Middle frontal gyrus (tissue), 1 donor: ENCODE results near the gene COG5.
"Not testable (repeated sequence)": the region's sequence is repeated elsewhere in the genome, so short reads cannot be mapped to it uniquely, and the experiment has no call there.

Experiments used
- DNase-seq: peaks from one replicate; pipeline ENCODE4 v3.0.0-alpha.2; 2015; ENCODE audit warnings: low spot score; ENCODE audit errors: extremely low spot score

The COG5 gene

GRCh38 chr7:107276220-107276827, 287.4 kb downstream of the COG5 start:
- DNase-seq = no peak

DNA sequence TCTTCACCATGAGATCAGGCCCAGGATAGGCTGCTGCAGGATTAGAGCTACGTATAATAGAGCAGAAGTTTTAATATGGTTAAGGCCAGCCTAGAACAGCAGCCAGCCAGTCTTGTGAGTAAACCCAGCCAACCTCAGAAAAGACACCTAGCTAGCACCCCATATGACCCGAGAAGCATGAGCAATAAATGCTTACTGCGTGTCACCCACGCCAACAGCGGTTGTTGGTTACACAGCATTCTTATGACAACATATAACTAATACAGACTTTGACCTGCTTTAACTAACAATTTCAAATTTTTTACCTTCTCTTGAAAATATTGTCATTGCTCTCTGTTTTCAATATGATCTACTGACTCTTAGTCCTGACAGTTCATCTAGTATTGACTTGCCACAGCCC, 289.2 kb downstream of the COG5 start:
- no peak for DNase-seq

- DNase-seq = no peak
These were observed 293.9 kb downstream of the COG5 start for GRCh38 chr7:107269790-107270189.

GRCh38 chr7:107268594-107268993, 295.1 kb downstream of the COG5 start:
- no peak for DNase-seq

DNA sequence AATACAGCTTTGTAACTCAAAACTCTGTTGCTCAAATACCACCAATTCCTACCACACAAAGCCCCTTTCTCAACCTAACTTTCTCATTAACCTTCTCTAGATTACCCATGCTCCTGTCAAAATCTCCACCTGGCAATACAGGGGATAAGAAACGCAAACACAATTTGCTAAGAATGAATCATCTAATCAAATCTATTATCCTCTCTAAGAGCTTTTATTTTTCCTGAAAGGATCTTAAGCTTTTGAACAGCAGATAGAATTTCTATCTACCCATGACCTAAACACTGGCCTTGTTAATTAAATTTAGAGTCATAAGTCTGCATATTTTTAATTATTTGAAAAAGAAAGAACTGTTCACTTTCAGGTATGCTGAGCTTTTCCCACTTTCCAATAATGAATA, 296.6 kb downstream of the COG5 start:
- no peak for DNase-seq

- DNase-seq = no peak
These were observed 299.0 kb downstream of the COG5 start for GRCh38 chr7:107264723-107265122.

DNA sequence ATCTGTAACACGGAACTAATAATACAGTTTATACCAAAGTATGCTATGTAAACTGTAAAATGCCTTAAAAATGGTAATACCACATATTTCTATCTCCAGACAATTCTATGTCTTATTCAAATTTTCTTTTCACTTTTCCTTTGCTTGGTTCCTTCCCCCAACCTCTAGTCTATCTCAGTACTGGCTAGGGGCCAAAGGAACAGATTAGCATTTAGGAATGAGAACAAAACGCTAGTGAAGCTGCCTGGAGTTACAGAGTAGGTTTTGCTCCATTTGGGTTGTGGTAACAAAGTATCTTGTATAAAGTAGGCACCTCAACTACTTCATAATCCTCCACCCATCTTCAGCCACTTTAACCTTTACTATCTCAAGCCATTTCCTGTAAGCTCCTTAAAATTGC, 300.9 kb downstream of the COG5 start:
- DNase-seq = peak; percentile 36

- DNase-seq = no peak
These were observed 305.0 kb downstream of the COG5 start for GRCh38 chr7:107258737-107259136.

DNA sequence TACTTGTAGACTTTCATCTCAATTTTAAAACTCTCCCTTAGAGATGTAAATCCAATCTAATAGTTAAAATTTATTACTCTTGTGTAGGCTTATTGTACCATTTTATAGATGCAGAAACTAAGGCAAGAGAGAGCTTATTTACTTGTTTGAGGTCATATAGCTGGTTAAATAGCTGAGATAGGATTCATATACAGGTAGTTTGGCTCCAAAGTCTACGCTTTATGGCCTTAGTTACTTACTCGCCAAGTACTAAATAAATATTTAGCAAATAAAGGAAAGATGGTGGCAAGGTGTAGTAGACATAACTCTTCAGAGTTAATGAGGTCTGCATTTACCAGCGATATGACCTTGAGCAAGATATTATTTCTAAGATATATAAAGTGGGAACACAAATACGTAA, 308.1 kb downstream of the COG5 start:
- no peak for DNase-seq

DNA sequence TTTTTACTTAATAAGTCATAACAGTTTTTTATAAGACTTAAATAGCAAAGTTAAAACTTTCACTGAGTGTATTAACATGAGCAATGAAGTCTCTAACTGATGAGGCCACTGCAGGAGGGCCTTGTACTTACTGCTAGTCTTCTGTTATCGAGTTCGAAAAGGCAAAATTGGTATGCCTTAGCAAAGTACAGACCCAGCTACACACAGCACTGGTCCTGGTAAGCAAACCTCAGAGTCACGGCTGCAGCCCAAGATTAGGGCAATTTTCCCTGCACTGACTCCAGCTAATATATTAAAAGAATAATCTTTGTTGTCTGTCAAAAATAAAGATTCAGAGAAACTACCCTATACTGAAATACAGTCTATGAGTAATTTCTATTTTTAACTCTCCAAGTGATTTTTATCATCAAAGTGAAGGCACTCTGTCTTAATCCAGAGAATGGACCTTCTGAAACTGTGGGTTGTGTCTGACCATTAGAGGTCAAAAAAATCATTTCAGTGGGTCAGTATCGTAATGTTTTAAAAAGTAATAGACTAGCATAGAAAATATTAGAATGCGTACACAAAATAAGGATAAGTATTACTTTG, 309.2 kb downstream of the COG5 start:
- no peak for DNase-seq

DNA sequence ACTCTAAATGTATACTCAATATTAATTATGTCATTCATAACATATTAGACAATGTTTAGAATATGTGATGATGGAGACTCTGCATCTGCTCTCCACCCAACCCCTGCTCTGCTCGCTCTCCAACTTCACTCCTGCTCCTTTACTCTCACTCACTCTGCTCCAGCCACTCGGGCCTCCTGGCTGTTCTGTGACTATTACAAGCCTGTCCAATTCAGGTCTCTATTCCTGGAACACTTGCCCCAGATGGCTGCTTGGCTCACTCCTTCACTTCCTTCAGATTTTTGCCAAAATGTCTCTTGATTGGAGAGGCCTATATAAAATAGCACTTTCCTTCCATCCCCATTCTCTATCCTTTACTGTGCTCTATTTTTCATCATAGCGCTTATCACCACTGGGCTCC, 310.1 kb downstream of the COG5 start:
- peak; percentile 27 for DNase-seq

GRCh38 chr7:107251963-107252362, 311.8 kb downstream of the COG5 start:
- DNase-seq = no peak

GRCh38 chr7:107248551-107249316, 315.0 kb downstream of the COG5 start:
- no peak for DNase-seq

GRCh38 chr7:107246836-107247235, 316.9 kb downstream of the COG5 start:
- not testable (repeated sequence) for DNase-seq

DNA sequence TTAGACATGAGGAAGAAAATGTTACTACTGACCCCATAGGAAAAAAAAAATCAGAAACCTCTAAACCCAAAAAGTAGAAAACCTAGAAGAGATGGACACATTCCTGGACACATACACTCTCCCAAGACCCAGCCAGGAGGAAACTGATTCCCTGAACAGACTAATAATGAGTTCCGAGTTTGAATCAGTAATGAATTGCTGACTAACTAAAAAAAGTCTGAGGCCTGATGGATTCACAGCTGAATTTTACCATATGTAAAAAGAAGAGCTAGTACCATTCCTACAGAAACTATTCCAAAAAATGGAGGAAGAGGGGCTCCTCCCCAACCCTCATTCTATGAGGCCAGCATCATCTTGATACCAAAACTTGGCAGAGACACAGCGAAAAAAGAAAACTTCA, 319.1 kb downstream of the COG5 start:
- no peak for DNase-seq

DNA sequence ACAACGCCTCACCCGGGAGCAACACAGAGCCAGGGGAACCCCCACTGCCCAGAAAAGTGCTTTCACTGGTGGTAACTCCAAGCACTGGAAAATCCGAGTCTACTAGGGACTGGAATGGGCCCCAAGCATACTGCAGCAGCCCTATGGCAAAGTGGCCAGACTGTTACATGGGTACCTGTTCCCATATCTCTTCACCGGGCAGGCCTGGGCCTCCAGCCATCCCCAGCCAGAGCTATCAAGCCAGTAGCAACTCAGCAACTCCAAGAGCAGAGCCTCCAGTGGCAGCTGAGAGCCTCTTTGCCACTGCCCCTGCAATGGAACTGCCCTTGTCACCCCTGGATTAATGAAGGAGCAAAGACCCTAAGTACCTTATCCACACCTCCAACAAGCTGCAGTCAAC, 321.5 kb downstream of the COG5 start:
- DNase-seq = no peak

- no peak for DNase-seq
These were observed 326.3 kb downstream of the COG5 start for GRCh38 chr7:107237451-107237850.

- peak; percentile 49 for DNase-seq
These were observed 326.9 kb downstream of the COG5 start for GRCh38 chr7:107236862-107237261.

DNA sequence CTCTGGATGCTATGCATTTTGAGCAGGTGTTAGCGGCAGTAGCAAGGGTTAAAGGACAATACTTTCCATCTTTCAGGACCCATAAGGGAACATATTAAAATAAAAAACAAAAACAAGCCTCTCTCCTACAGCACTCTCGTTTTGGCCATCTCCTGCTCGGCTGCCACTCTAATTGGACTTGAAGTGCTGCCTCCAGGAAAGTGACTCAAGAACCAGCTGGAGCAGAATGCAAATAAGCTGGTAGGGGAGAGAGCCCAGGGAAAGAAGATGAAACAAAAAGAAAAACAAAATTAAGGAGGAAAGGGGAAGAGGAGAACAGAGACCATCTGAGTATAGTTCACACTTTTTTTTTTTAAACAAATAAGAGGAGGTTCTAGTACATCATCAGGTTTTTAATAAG, 329.3 kb downstream of the COG5 start:
- no peak for DNase-seq

DNA sequence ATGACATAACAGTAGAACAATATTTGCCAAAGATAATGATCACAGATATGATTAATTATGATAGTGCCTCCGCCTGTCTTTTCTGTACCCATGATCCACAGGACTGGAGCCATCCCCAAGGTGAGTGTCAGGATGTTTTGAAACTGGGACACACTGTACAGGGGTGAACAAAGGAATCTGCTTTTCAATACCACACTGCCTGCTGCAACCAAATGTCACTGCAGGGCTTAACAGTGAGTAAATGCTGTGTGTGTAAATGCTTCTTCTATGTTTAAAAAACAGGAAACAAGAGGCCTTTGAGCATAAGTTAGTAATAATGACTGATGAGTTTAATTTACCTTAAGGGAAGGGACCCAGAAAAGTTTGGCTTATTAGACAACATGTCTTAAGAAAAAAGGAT, 329.7 kb downstream of the COG5 start:
- DNase-seq = no peak

DNA sequence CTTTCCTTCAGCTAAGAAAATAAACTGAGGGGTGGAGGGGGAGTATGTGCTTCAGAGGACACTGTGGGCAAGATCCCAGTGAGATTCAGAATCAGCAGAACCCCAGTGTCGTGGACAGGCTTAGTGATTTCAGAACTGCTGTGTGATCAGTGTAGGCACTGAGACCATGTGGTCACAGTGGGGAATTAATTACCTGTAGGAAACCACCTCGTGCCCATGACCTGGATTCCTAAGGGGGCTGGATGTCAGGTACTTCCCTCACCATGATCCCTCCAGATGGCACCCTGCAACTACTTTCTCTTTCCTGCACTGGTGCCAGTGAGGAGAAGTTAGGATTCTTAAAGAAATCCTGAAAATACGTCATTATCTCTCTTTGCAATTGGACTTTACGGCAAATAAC, 330.5 kb downstream of the COG5 start:
- DNase-seq = no peak

GRCh38 chr7:107232568-107233090, 331.1 kb downstream of the COG5 start:
- no peak for DNase-seq

DNA sequence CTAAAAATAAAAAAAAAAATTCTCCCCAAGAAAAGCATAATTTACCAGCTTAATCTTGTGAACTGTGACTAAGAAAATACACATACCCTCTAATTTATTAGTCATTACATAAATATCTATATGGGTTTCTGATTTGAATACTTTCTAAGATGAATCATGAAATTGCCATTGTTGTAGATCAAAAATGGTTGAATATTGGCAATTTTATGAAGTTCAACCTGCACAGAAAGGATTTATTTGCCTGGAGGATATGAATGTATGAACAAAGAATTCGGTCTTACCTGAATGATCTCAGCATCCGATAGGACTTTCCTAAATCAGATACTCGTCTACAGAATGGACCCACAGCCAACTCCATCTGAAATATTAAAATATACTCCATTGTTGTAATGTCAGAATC, 333.4 kb downstream of the COG5 start:
- no peak for DNase-seq
